HL-60 (cell line): ENCODE data around the gene AKAP8.

Source experiments
- DNase-seq, 2 experiments: peaks; one replicate each; pipeline ENCODE4 v3.0.0-alpha.2; 2010 to 2020; ENCODE audit warnings: low read depth in 1 of 2, low spot score in 1 of 2
- H3K27ac ChIP-seq: fragments of 250-450 bp; sonication (Bioruptor Pico); replicated peaks from 2 replicates; pipeline ENCODE4 v1.5.1; 2020; ENCODE audit warnings: mild to moderate bottlenecking, moderate library complexity
- H3K27me3 ChIP-seq: fragments of 250-450 bp; sonication (Bioruptor Pico); 2 replicates; pipeline ENCODE4 v1.5.1; 2021; ENCODE audit warnings: mild to moderate bottlenecking, moderate library complexity; ENCODE audit not compliant: insufficient read depth, poor library complexity, severe bottlenecking
- H3K4me3 ChIP-seq: replicated peaks from 2 replicates; pipeline ENCODE4 v1.5.1; 2011; ENCODE audit warnings: mild to moderate bottlenecking, control low read depth, low read length; ENCODE audit not compliant: insufficient read depth
- CTCF ChIP-seq: IDR thresholded peaks from one replicate; pipeline ENCODE4 v1.5.1; 2011; ENCODE audit warnings: low read length, control low read depth, inconsistent platforms; ENCODE audit not compliant: insufficient read depth
- GABPA ChIP-seq: IDR thresholded peaks from 2 replicates; pipeline ENCODE4 v1.6.1; 2012; ENCODE audit warnings: low read depth
- POLR2AphosphoS5 ChIP-seq: IDR thresholded peaks from 2 replicates; pipeline ENCODE4 v1.6.1; 2012; ENCODE audit warnings: low read depth
- REST ChIP-seq: IDR thresholded peaks from 2 replicates; pipeline ENCODE4 v1.6.1; 2012; ENCODE audit warnings: low read depth; ENCODE audit not compliant: insufficient replicate concordance
- SPI1 ChIP-seq: IDR thresholded peaks from 2 replicates; pipeline ENCODE4 v1.6.1; 2012; ENCODE audit warnings: low read depth, mild to moderate bottlenecking, borderline replicate concordance

Gene AKAP8

GRCh38 chr19:15404780-15405211 is 25.2 kb upstream of the AKAP8 start:
- TF ChIP-seq SPI1 (no peak), REST (no peak), POLR2AphosphoS5 (no peak), GABPA (no peak), CTCF (no peak)
- no peak overlapping the region for H3K4me3 ChIP-seq
- no peaks in the 10 kb centered on the region for H3K27me3 ChIP-seq
- no peak overlapping the region for H3K27ac ChIP-seq
- no peak for DNase-seq

- TF ChIP-seq CTCF, result no peak
- TF ChIP-seq POLR2AphosphoS5, result no peak
- no peak for TF ChIP-seq REST
- no peak for TF ChIP-seq GABPA
- TF ChIP-seq SPI1, result no peak
- DNase-seq, result no peak
- no peaks in the 10 kb centered on the region for H3K27me3 ChIP-seq
- H3K27ac ChIP-seq, result no peak overlapping the region
- H3K4me3 ChIP-seq, result no peak overlapping the region
Measured at GRCh38 chr19:15404097-15404779, 24.7 kb upstream of the AKAP8 start.

GRCh38 chr19:15403151-15403531 is 23.6 kb upstream of the AKAP8 start:
- no peaks in the 10 kb centered on the region for H3K27me3 ChIP-seq
- no peak for DNase-seq
- no peak overlapping the region for H3K27ac ChIP-seq
- H3K4me3 ChIP-seq, result no peak overlapping the region
- TF ChIP-seq POLR2AphosphoS5 (no peak), CTCF (no peak), GABPA (no peak), SPI1 (no peak), REST (no peak)
